Measurements from ENCODE around the gene GPSM1. TPM values are rescaled to one million over a fixed set of nuclear protein-coding genes. Genes with fewer than 3 reads are reported as not detected.
A peak's percentile ranks its signal among the peaks of the same experiment; 100 is the strongest.

The GPSM1 gene
- total and polyA plus RNA-seq, 9 of the 15 experiments (the other 6 are each of a cell fraction or from before 2014, with no cell fraction given): 0.04 to 14.2 (median 3.1) TPM

DNA sequence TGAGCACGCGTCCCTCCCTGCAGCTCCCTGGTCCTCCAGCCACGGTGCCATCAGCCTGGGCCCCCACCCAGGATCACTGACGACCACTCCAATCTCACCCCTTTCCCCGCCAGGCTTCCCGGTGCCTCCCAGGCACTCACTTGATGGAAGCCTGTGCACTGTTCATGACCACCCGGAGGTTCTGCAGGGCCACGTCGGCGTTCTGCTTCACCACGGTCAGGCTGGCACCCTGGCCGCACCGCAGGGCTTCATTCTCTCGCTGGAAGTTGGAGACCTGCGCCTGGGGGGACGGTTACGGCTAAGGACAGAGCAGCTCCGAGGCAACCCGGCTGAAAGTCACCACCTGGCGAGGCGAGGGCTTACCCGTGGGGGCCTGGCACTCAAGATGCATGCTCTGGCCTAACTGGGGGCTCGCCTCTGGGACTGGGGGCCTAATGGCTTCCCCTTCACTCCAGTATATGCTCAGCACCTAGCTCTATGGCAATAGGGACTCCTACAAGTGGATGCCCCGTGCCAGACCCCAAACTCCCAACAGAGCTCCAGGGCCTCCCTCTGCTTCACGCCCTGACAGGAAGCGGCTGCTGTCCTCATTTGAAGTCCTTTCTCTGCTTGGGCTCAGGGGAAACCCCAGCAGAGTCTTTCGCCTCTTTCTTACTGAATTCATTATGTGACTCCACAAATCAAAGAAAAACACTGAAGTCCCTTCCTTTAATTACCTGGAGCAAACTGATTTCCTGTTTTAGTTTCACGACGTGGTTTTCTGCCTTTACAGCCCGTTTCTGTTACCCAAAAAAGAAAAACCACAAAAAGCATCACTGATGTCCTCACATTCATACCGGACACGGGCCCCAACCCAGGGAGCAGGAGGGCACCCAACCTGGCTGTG lies 76.8 kb downstream of the GPSM1 start:
- intact Hi-C loops (cut with micrococcal nuclease) (no loop called here), in situ Hi-C loops (cut with MboI) (no loop called here)
- H3K9me3 ChIP-seq (replicated peaks; ENCODE audit: control insufficient read depth, insufficient read depth, low read depth, low read length): no peaks in the 10 kb centered on the region
- no peak for FAIRE-seq
- no TSS peak for BruUV-seq (replicated peaks)
- ChIA-PET POLR2A (interaction anchor here (0.6 to 1.3 kb wide), 6 partner anchors 10 to 112 kb away, joined by 3 to 5 read pairs (median 3); partner anchors contain the start of gene DNLZ), CTCF (ENCODE audit: low intra/inter-chr PET ratio) (no interaction called here)
- H3K27ac ChIP-seq (ENCODE audit: extremely low read depth, low read depth, low read length): no peak overlapping the region
- H3K36me3 ChIP-seq (ENCODE audit: control insufficient read depth, insufficient read depth, low read length): peaks cover 73% of the 10 kb centered on the region
- no peak overlapping the region for H3K4me3 ChIP-seq
- TF ChIP-seq POLR2G (IDR thresholded peaks at IDR 0.05; ENCODE audit: low read depth, low read length) (peak; percentile 70), POLR2A (conservative IDR thresholded peaks at IDR 0.05) (0 out of 2 replicates have a peak, but pooled peaks have one; percentile 42), ZNF24 (IDR thresholded peaks at IDR 0.05) (no peak), SUPT5H (IDR thresholded peaks at IDR 0.05) (peak; percentile 51; the same call in 1 of the 2 replicates), RBFOX2 (IDR thresholded peaks at IDR 0.05; ENCODE audit: low read depth, low read length) (peak; percentile 59)
- H2AFZ ChIP-seq (ENCODE audit: low read depth, low read length): no peak overlapping the region
- H3K27me3 ChIP-seq (ENCODE audit: control insufficient read depth in 2 of 2, insufficient read depth in 2 of 2, low read length in 2 of 2): no peaks in the 10 kb centered on the region
- 94% methylated on average over 28 of the region's 32 CpGs for WGBS (ENCODE audit: insufficient coverage, low coverage, missing lambda C conversion rate)
- no peak for DNase-seq (ENCODE audit: extremely low read depth in 1 of 4, low spot score in 3 of 4)
- H3K9ac ChIP-seq (ENCODE audit: insufficient read depth in 1 of 2, low read depth in 2 of 2, low read length in 2 of 2): peak overlapping the region in 1 of 2 experiments; percentile 47; a peak in 1 of 4 replicates
- H3K4me1 ChIP-seq (replicated peaks in 1 of 2; ENCODE audit: control insufficient read depth in 2 of 2, insufficient read depth in 2 of 2, low read length in 2 of 2): peaks cover 5 to 51% of the 10 kb centered on the region in 2 experiments; a peak in 4 of 5 replicates
- H3K9me1 ChIP-seq (ENCODE audit: control insufficient read depth, insufficient read depth, low read length): no peaks in the 10 kb centered on the region
- H3K79me2 ChIP-seq (ENCODE audit: control insufficient read depth, insufficient read depth, low read length): peaks cover 31% of the 10 kb centered on the region
- H3K4me2 ChIP-seq (ENCODE audit: insufficient read depth, low read length): no peak overlapping the region
- H4K20me1 ChIP-seq (replicated peaks; ENCODE audit: control insufficient read depth, insufficient read depth, low read length): no peaks in the 10 kb centered on the region
- ATAC-seq: no peak

DNA sequence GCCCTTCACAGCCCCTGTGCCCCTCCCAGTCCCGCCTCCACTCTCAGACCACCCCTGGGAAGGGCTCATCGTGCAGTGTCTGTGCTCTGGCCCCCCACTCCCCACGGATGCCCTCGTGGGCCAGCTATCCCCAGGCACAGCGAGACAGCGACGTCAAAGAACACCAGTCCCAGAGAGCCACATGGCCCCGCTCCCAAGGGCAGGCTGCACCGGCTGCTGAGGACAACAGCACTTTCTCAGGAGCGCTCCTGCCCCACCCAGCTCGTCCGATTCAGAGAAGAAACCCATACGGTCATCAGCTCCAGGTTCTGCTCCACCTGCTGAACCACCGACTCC lies 77.4 kb downstream of the GPSM1 start:
- ChIA-PET CTCF (ENCODE audit: low intra/inter-chr PET ratio) (no interaction called here), POLR2A (interaction anchor here (0.9 to 1.1 kb wide), 2 partner anchors 10 to 22 kb away, joined by 3 to 4 read pairs; no protein-coding TSS in a partner anchor)
- Histone ChIP-seq H3K9me3 (replicated peaks; ENCODE audit: control insufficient read depth, insufficient read depth, low read depth, low read length) (no peaks in the 10 kb centered on the region), H3K9me1 (ENCODE audit: control insufficient read depth, insufficient read depth, low read length) (no peaks in the 10 kb centered on the region), H3K79me2 (ENCODE audit: control insufficient read depth, insufficient read depth, low read length) (peaks cover 30% of the 10 kb centered on the region), H3K9ac (ENCODE audit: insufficient read depth in 1 of 2, low read depth in 2 of 2, low read length in 2 of 2) (peak overlapping the region in 1 of 2 experiments; percentile 47; a peak in 1 of 4 replicates), H2AFZ (ENCODE audit: low read depth, low read length) (no peak overlapping the region), H3K4me1 (replicated peaks in 1 of 2; ENCODE audit: control insufficient read depth in 2 of 2, insufficient read depth in 2 of 2, low read length in 2 of 2) (peaks cover 9 to 51% of the 10 kb centered on the region in 2 experiments; a peak in 4 of 5 replicates), H3K27ac (ENCODE audit: extremely low read depth, low read depth, low read length) (no peak overlapping the region), H4K20me1 (replicated peaks; ENCODE audit: control insufficient read depth, insufficient read depth, low read length) (no peaks in the 10 kb centered on the region), H3K36me3 (ENCODE audit: control insufficient read depth, insufficient read depth, low read length) (peaks cover 73% of the 10 kb centered on the region), H3K4me2 (ENCODE audit: insufficient read depth, low read length) (no peak overlapping the region), H3K27me3 (ENCODE audit: control insufficient read depth in 2 of 2, insufficient read depth in 2 of 2, low read length in 2 of 2) (no peaks in the 10 kb centered on the region), H3K4me3 (no peak overlapping the region)
- no TSS peak for BruUV-seq (replicated peaks)
- DNase-seq (ENCODE audit: extremely low read depth in 1 of 4, low spot score in 3 of 4): no peak
- no peak for ATAC-seq
- in situ Hi-C loops (cut with MboI): no loop called here
- no peak for FAIRE-seq
- WGBS (ENCODE audit: insufficient coverage, low coverage, missing lambda C conversion rate): 95% methylated on average over 13 of the region's 14 CpGs
- intact Hi-C loops (cut with micrococcal nuclease): no loop called here
- TF ChIP-seq KLF6 (CRISPR knock-in tag; IDR thresholded peaks at IDR 0.05; ENCODE audit: borderline replicate concordance) (no peak), SOX6 (IDR thresholded peaks at IDR 0.05) (no peak), POLR2G (IDR thresholded peaks at IDR 0.05; ENCODE audit: low read depth, low read length) (peak; percentile 50), CBX8 (IDR thresholded peaks at IDR 0.05; ENCODE audit: borderline replicate concordance, extremely low read depth, low read depth, low read length, poor library complexity, severe bottlenecking) (no peak), TAF7 (tag; IDR thresholded peaks at IDR 0.05) (no peak), KHSRP (IDR thresholded peaks at IDR 0.05) (no peak), ZNF444 (CRISPR knock-in tag; IDR thresholded peaks at IDR 0.05) (no peak), GTF2A2 (tag; IDR thresholded peaks at IDR 0.05) (no peak), RBFOX2 (IDR thresholded peaks at IDR 0.05; ENCODE audit: low read depth, low read length) (peak; percentile 4; the same call in 1 of the 2 replicates), MAZ (CRISPR knock-in tag; conservative IDR thresholded peaks at IDR 0.05 in 1 of 2, IDR thresholded peaks at IDR 0.05 in 1 of 2) (no peak), ZNF830 (CRISPR knock-in tag; IDR thresholded peaks at IDR 0.05) (no peak)
- TF ChIP-seq, protein P1, sequence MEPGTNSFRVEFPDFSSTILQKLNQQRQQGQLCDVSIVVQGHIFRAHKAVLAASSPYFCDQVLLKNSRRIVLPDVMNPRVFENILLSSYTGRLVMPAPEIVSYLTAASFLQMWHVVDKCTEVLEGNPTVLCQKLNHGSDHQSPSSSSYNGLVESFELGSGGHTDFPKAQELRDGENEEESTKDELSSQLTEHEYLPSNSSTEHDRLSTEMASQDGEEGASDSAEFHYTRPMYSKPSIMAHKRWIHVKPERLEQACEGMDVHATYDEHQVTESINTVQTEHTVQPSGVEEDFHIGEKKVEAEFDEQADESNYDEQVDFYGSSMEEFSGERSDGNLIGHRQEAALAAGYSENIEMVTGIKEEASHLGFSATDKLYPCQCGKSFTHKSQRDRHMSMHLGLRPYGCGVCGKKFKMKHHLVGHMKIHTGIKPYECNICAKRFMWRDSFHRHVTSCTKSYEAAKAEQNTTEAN (CRISPR knock-in tag; IDR thresholded peaks at IDR 0.05): no peak

Data from K562 (cell line).